HCT116 (cell line): ENCODE results near the gene PTHLH. TPM values are rescaled to one million over a fixed set of nuclear protein-coding genes. Genes with fewer than 3 reads are reported as not detected.

Source experiments
- ATAC-seq: fragments of 200-7000 bp; cut with Tn5 transposase; 2 replicates; pipeline ENCODE4 v1.9.1; 2020; ENCODE audit warnings: mild to moderate bottlenecking, moderate library complexity
- BruUV-seq: library from RNA; stranded (reverse); fragments of 400-500 nt; replicated peaks from 2 replicates; lab custom pipeline; 2021; lab: Mats Ljungman, UMichigan
- CTCF ChIA-PET: fragments of 300-600 bp; sonication (Branson Sonifier 250); formaldehyde crosslinking; loops from one replicate; lab custom pipeline; 2021; ENCODE audit warnings: antibody characterized with exemption; lab: Charles Lee
- POLR2A ChIA-PET: fragments of 300-600, 350-600 bp; sonication (Branson Sonifier 250); formaldehyde crosslinking; loops from one replicate; lab custom pipeline; 2021; ENCODE audit warnings: antibody characterized with exemption; lab: Charles Lee
- RAD21 ChIA-PET, 2 experiments: fragments of 300-600 bp; sonication (Branson Sonifier 250); formaldehyde crosslinking; loops; one replicate each; lab custom pipeline; 2023; ENCODE audit warnings: low total read pairs in 2 of 2; ENCODE audit not compliant: uncharacterized antibody in 2 of 2, unreplicated experiment in 2 of 2, low non-redundant PET in 1 of 2; lab: Charles Lee
- DNase-seq: peaks from one replicate; pipeline ENCODE4 v3.0.0-alpha.2; 2010; ENCODE audit warnings: low read depth, low spot score
- H2AFZ ChIP-seq: fragments of 200-600 bp; shearing (Covaris generic), sonication (generic); 2 replicates; pipeline ENCODE4 v1.6.1; 2017; ENCODE audit warnings: low read depth, mixed run types, mixed read lengths, antibody characterized with exemption, low read length; ENCODE audit not compliant: poor library complexity, severe bottlenecking
- H3K27ac ChIP-seq: 2 replicates; pipeline ENCODE4 v1.5.1; 2012; ENCODE audit warnings: low read depth, low read length
- H3K27me3 ChIP-seq: fragments of 200-600 bp; sonication (generic); 2 replicates; pipeline ENCODE4 v1.6.1; 2016; ENCODE audit warnings: mixed run types, low read length, mixed read lengths; ENCODE audit not compliant: insufficient read depth
- H3K36me3 ChIP-seq, 2 experiments: fragments of 200-500 bp in 1 of 2; fragments of 200-600 bp in 1 of 2; sonication (Bioruptor generic) in 1 of 2; sonication (generic) in 1 of 2; 2 replicates each; pipeline versions ENCODE4 v1.5.1 to v1.6.1; 2014 to 2016; ENCODE audit warnings: low read length in 2 of 2, inconsistent platforms in 1 of 2, mixed read lengths in 1 of 2, mixed run types in 1 of 2; ENCODE audit not compliant: insufficient read depth in 2 of 2, control insufficient read depth in 1 of 2
- H3K4me1 ChIP-seq, 2 experiments: fragments of 200-600 bp in 1 of 2; sonication (generic) in 1 of 2; 2 replicates each; pipeline versions ENCODE4 v1.5.1 to v1.6.1; 2012 to 2017; ENCODE audit warnings: low read length in 2 of 2, inconsistent platforms in 1 of 2, mild to moderate bottlenecking in 1 of 2, mixed read lengths in 1 of 2, mixed run types in 1 of 2, moderate library complexity in 1 of 2; ENCODE audit not compliant: insufficient read depth in 2 of 2, control insufficient read depth in 1 of 2
- H3K4me2 ChIP-seq: fragments of 200-600 bp; sonication (generic); 2 replicates; pipeline ENCODE4 v1.6.1; 2017; ENCODE audit warnings: mixed run types, low read length, mixed read lengths
- H3K4me3 ChIP-seq, 2 experiments: fragments of 200-600 bp in 1 of 2; sonication (generic) in 1 of 2; replicated peaks in 1 of 2; 2 replicates each; pipeline ENCODE4 v1.5.1; 2011 to 2016; ENCODE audit warnings: low read length in 2 of 2, control low read depth in 1 of 2, low read depth in 1 of 2, mild to moderate bottlenecking in 1 of 2, mixed read lengths in 1 of 2, mixed run types in 1 of 2
- H3K79me2 ChIP-seq: fragments of 200-600 bp; sonication (generic); 2 replicates; pipeline ENCODE4 v1.6.1; 2017; ENCODE audit warnings: mild to moderate bottlenecking, mixed run types, low read length, moderate library complexity, mixed read lengths; ENCODE audit not compliant: insufficient read depth
- H3K9ac ChIP-seq: fragments of 200-600 bp; sonication (generic); 2 replicates; pipeline ENCODE4 v1.6.1; 2016; ENCODE audit warnings: low read length, mixed read lengths
- H3K9me2 ChIP-seq: fragments of 200-600 bp; sonication (generic), shearing (Covaris generic); 2 replicates; pipeline ENCODE4 v1.6.1; 2017; ENCODE audit warnings: mixed run types, mild to moderate bottlenecking, moderate library complexity; ENCODE audit not compliant: insufficient read depth
- H3K9me3 ChIP-seq, 2 experiments: fragments of 200-500 bp in 1 of 2; fragments of 200-600 bp in 1 of 2; sonication (Bioruptor generic) in 1 of 2; sonication (generic) in 1 of 2; 2 replicates each; pipeline ENCODE4 v1.6.1; 2014 to 2017; ENCODE audit warnings: low read length in 2 of 2, mixed read lengths in 2 of 2, inconsistent platforms in 1 of 2, low read depth in 1 of 2, mild to moderate bottlenecking in 1 of 2, mixed run types in 1 of 2, moderate library complexity in 1 of 2; ENCODE audit not compliant: control insufficient read depth in 1 of 2, insufficient read depth in 1 of 2
- H4K20me1 ChIP-seq: fragments of 200-600 bp; sonication (generic), shearing (Covaris generic); 2 replicates; pipeline ENCODE4 v1.6.1; 2017; ENCODE audit warnings: mixed run types, mild to moderate bottlenecking, moderate library complexity; ENCODE audit not compliant: insufficient read depth
- CEBPB ChIP-seq: IDR thresholded peaks from 2 replicates; pipeline ENCODE4 v1.6.1; 2012; ENCODE audit warnings: low read depth
- EGR1 ChIP-seq: IDR thresholded peaks from 2 replicates; pipeline ENCODE4 v1.6.1; 2012; ENCODE audit warnings: low read depth
- ELF1 ChIP-seq: IDR thresholded peaks from 2 replicates; pipeline ENCODE4 v1.6.1; 2012; ENCODE audit warnings: low read depth, borderline replicate concordance
- FOSL1 ChIP-seq: IDR thresholded peaks from 2 replicates; pipeline ENCODE4 v1.6.1; 2012; ENCODE audit warnings: low read depth
- JUND ChIP-seq: IDR thresholded peaks from 2 replicates; pipeline ENCODE4 v1.6.1; 2012
- MAX ChIP-seq: IDR thresholded peaks from 2 replicates; pipeline ENCODE4 v1.6.1; 2012
- POLR2A ChIP-seq: IDR thresholded peaks from 2 replicates; pipeline ENCODE4 v1.7.0; 2011; ENCODE audit warnings: borderline replicate concordance; ENCODE audit not compliant: insufficient read depth, insufficient read length; ENCODE audit errors: extremely low read depth
- POLR2AphosphoS5 ChIP-seq: IDR thresholded peaks from 2 replicates; pipeline ENCODE4 v1.6.1; 2011; ENCODE audit warnings: mild to moderate bottlenecking, low read depth, low read length, moderate library complexity
- REST ChIP-seq: IDR thresholded peaks from 2 replicates; pipeline ENCODE4 v1.6.1; 2012; ENCODE audit warnings: low read depth
- SIN3A ChIP-seq: IDR thresholded peaks from 2 replicates; pipeline ENCODE4 v1.6.1; 2012; ENCODE audit warnings: low read depth
- SP1 ChIP-seq: IDR thresholded peaks from 2 replicates; pipeline ENCODE4 v1.6.1; 2012; ENCODE audit warnings: low read depth
- SRF ChIP-seq: IDR thresholded peaks from 2 replicates; pipeline ENCODE4 v1.6.1; 2012; ENCODE audit warnings: low read depth
- ZNF274 ChIP-seq: fragments of 200-500 bp; sonication (Bioruptor generic); IDR thresholded peaks from 2 replicates; pipeline ENCODE4 v1.6.1; 2014; ENCODE audit warnings: mild to moderate bottlenecking, low read depth, low read length, inconsistent platforms
- intact Hi-C: fragments of 100-400 bp; cut with micrococcal nuclease; formaldehyde crosslinking; loops from 2 replicates; pipeline ENCODE4 v1.10.0; 2022
- total RNA-seq: library from RNA; stranded (reverse); gene quantifications from one replicate; pipeline ENCODE4 v1.2.1, GENCODE V29; 2021; ENCODE audit not compliant: unreplicated experiment

Gene PTHLH
- total RNA-seq, 1 experiment from 2014 or later: not detected

- DNase-seq: no peak
- ChIA-PET CTCF (no interaction called here), RAD21 (no interaction called here), POLR2A (no interaction called here)
- Histone ChIP-seq H3K9me3 (no peaks in the 10 kb centered on the region), H3K9me2 (no peaks in the 10 kb centered on the region), H2AFZ (no peak overlapping the region), H3K9ac (no peak overlapping the region), H3K79me2 (no peaks in the 10 kb centered on the region), H4K20me1 (no peaks in the 10 kb centered on the region), H3K27me3 (no peaks in the 10 kb centered on the region), H3K36me3 (no peaks in the 10 kb centered on the region), H3K27ac (no peak overlapping the region), H3K4me1 (no peaks in the 10 kb centered on the region), H3K4me2 (no peak overlapping the region), H3K4me3 (no peak overlapping the region)
- no TSS peak for BruUV-seq
- TF ChIP-seq FOSL1 (no peak), JUND (no peak), POLR2AphosphoS5 (no peak), ELF1 (no peak), EGR1 (no peak), SP1 (no peak), ZNF274 (no peak), CEBPB (no peak), POLR2A (no peak), MAX (no peak), SIN3A (no peak), SRF (no peak), REST (no peak)
- no peak for ATAC-seq
- intact Hi-C loops: no loop called here
These were observed 25.6 kb upstream of the PTHLH start for GRCh38 chr12:27998170-27998569.
